Gastrocnemius medialis (tissue), 4 donors: Measurements from ENCODE around the gene GPN3. TPM values are rescaled to one million over a fixed set of nuclear protein-coding genes. Genes with fewer than 3 reads are reported as not detected.
A peak's percentile ranks its signal among the peaks of the same experiment; 100 is the strongest.

ENCODE experiments used
- ATAC-seq, 2 donors: fragments of 150-250 bp; one replicate each; pipeline ENCODE4 v1.9.1; 2016
- DNase-seq, 2 donors: peaks; one replicate each; pipeline ENCODE4 v3.0.0-alpha.2; 2019
- H3K27ac ChIP-seq, 4 donors: fragments of 200-600 bp; sonication (generic); 1 replicate in 1 of 4; 2 replicates in 3 of 4; pipeline ENCODE4 v1.5.1; 2016 to 2018; ENCODE audit warnings: mild to moderate bottlenecking in 2 of 4, moderate library complexity in 1 of 4
- H3K27me3 ChIP-seq, 3 donors: fragments of 200-600 bp; sonication (generic) in 2 of 3; 1 replicate in 1 of 3; 2 replicates in 2 of 3; pipeline versions ENCODE4 v1.5.1 to v1.6.0; 2016 to 2019; ENCODE audit warnings: mild to moderate bottlenecking in 1 of 3, moderate library complexity in 1 of 3
- H3K36me3 ChIP-seq, 2 donors: fragments of 200-600 bp; sonication (generic) in 1 of 2; one replicate each; pipeline ENCODE4 v1.5.1; 2017 to 2018
- H3K4me1 ChIP-seq, 2 donors: fragments of 200-600 bp; sonication (generic) in 1 of 2; one replicate each; pipeline ENCODE4 v1.5.1; 2016 to 2017; ENCODE audit warnings: mild to moderate bottlenecking in 2 of 2
- H3K4me3 ChIP-seq, 4 donors: fragments of 200-600 bp; sonication (generic) in 3 of 4; 1 replicate in 1 of 4; 2 replicates in 3 of 4; pipeline ENCODE4 v1.5.1; 2016 to 2019; ENCODE audit warnings: mild to moderate bottlenecking in 2 of 4
- H3K9me3 ChIP-seq, 3 donors: fragments of 200-600 bp; sonication (generic) in 2 of 3; 1 replicate in 1 of 3; 2 replicates in 2 of 3; pipeline ENCODE4 v1.5.1; 2016 to 2019
- POLR2A ChIP-seq, 2 donors: fragments of 450-650 bp; IDR thresholded peaks; one replicate each; pipeline ENCODE4 v1.6.1; 2017; ENCODE audit warnings: antibody characterized with exemption in 2 of 2, mild to moderate bottlenecking in 2 of 2, moderate library complexity in 2 of 2
- in situ Hi-C, 4 donors: fragments of 200-750 bp; cut with MboI; loops; one replicate each; pipeline versions ENCODE4 v1.15.0 to v1.8.0; 2017; ENCODE audit warnings: low sequenced_read_pairs in 4 of 4
- intact Hi-C: fragments of 100-400 bp; cut with DNase I; formaldehyde crosslinking; loops from one replicate; pipeline ENCODE4 v1.15.1; 2023; ENCODE audit warnings: low total_unique reads
- total RNA-seq, 4 donors: library from RNA; depleted of rRNA; stranded (reverse); fragments of >200 nt; gene quantifications; one replicate each; pipeline versions ENCODE4 v1.1.0 to v1.2.3, GENCODE V29; 2016
- TF ChIP-seq, protein P1 (sequence below), 5 experiments: fragments of 450-650 bp in 3 of 5; fragments of 200-600 bp in 2 of 5; sonication (generic) in 2 of 5; IDR thresholded peaks in 4 of 5; conservative IDR thresholded peaks in 1 of 5; 1 replicate in 4 of 5; 2 replicates in 1 of 5; pipeline ENCODE4 v1.5.1; 2016 to 2019; ENCODE audit warnings: antibody characterized with exemption in 5 of 5, mild to moderate bottlenecking in 3 of 5, moderate library complexity in 3 of 5

Gene GPN3
- total RNA-seq, 4 donors from 2014 or later = 18.4 to 26.8 (median 24.6) TPM

GRCh38 chr12:110508071-110508586 is 40.1 kb upstream of the GPN3 start:
- no peak overlapping the region for H3K4me3 ChIP-seq
- no peak for TF ChIP-seq POLR2A (IDR thresholded peaks at IDR 0.05)
- no peaks in the 10 kb centered on the region for H3K27me3 ChIP-seq
- no peak overlapping the region for H3K27ac ChIP-seq
- in situ Hi-C loops (loop anchor here in 1 of 4 donors (10.0 kb wide), 1 partner anchor 53 kb away; the partner anchor contains the start of gene ARPC3), intact Hi-C loops (no loop called here)
- H3K4me1 ChIP-seq = no peaks in the 10 kb centered on the region
- H3K36me3 ChIP-seq = no peaks in the 10 kb centered on the region
- no peak for ATAC-seq
- no peaks in the 10 kb centered on the region for H3K9me3 ChIP-seq
- no peak for DNase-seq

DNA sequence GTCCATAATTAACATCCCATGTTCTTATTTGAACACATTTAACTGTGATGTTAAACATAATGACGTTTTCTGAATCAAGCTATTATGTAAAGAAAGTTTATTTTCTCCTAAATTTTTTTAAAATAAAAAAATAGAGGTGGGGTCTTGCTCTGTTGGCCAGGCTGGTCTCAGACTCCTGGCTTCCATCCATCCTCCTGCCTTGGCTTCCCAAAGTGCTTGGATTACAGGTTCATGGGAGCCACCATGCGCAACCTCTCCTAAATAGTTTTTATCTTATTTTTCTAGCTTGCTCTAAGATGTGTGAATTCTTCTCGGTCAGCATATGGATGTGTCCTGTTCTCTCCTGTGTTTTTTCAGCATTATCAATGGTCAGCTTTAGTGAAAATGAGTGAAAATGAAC is 37.3 kb upstream of the GPN3 start:
- Histone ChIP-seq H3K27me3 (no peaks in the 10 kb centered on the region), H3K4me1 (peaks cover 12 to 13% of the 10 kb centered on the region in 2 donors), H3K27ac (no peak overlapping the region), H3K9me3 (no peaks in the 10 kb centered on the region), H3K36me3 (no peaks in the 10 kb centered on the region), H3K4me3 (no peak overlapping the region)
- intact Hi-C loops (no loop called here), in situ Hi-C loops (loop anchor here in 1 of 4 donors (10.0 kb wide), 1 partner anchor 51 kb away; the partner anchor contains the start of gene ARPC3)
- TF ChIP-seq, protein P1, sequence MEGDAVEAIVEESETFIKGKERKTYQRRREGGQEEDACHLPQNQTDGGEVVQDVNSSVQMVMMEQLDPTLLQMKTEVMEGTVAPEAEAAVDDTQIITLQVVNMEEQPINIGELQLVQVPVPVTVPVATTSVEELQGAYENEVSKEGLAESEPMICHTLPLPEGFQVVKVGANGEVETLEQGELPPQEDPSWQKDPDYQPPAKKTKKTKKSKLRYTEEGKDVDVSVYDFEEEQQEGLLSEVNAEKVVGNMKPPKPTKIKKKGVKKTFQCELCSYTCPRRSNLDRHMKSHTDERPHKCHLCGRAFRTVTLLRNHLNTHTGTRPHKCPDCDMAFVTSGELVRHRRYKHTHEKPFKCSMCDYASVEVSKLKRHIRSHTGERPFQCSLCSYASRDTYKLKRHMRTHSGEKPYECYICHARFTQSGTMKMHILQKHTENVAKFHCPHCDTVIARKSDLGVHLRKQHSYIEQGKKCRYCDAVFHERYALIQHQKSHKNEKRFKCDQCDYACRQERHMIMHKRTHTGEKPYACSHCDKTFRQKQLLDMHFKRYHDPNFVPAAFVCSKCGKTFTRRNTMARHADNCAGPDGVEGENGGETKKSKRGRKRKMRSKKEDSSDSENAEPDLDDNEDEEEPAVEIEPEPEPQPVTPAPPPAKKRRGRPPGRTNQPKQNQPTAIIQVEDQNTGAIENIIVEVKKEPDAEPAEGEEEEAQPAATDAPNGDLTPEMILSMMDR (IDR thresholded peaks at IDR 0.05 in 4 of 5, conservative IDR thresholded peaks at IDR 0.05 in 1 of 5) = no peak
- TF ChIP-seq POLR2A (IDR thresholded peaks at IDR 0.05) = no peak
- DNase-seq (no peak), ATAC-seq (no peak)

DNA sequence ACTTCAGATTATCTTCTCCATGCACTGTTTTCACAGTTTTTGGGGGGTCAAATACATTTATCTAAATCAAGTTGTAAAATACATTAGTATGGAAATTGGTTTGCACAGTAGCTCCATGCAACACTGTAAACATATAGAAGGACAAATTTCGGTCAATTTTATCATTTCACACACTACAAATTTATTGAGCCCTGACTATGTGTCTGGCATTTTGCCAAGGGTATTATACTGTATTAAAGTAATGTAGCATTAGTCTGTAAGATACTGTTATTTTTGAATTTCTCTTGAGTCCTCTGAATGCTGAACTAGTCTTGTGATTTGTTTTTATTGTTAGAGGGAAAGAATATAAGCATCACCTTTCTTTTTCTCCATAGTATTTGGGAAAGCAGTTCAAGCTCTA is 35.4 kb upstream of the GPN3 start:
- no peaks in the 10 kb centered on the region for H3K9me3 ChIP-seq
- TF ChIP-seq POLR2A (IDR thresholded peaks at IDR 0.05) = no peak
- TF ChIP-seq, protein P1 (IDR thresholded peaks at IDR 0.05 in 4 of 5, conservative IDR thresholded peaks at IDR 0.05 in 1 of 5) = no peak
- peaks cover 30 to 32% of the 10 kb centered on the region in 2 donors for H3K4me1 ChIP-seq
- DNase-seq (no peak), ATAC-seq (no peak)
- no peak overlapping the region for H3K27ac ChIP-seq
- intact Hi-C loops (loop anchor here (2.0 to 5.0 kb wide), 3 partner anchors 39 to 239 kb away; partner anchors contain the start of genes PPP1CC and TCTN1), in situ Hi-C loops (loop anchor here in 2 of 4 donors (5.0 to 10.0 kb wide), 2 partner anchors 36 to 49 kb away; partner anchors contain the start of genes ARPC3 (in 1 of the 2), FAM216A (in 1 of the 2) and GPN3 (in 1 of the 2))
- no peak overlapping the region for H3K4me3 ChIP-seq
- no peaks in the 10 kb centered on the region for H3K36me3 ChIP-seq
- H3K27me3 ChIP-seq = no peaks in the 10 kb centered on the region

DNA sequence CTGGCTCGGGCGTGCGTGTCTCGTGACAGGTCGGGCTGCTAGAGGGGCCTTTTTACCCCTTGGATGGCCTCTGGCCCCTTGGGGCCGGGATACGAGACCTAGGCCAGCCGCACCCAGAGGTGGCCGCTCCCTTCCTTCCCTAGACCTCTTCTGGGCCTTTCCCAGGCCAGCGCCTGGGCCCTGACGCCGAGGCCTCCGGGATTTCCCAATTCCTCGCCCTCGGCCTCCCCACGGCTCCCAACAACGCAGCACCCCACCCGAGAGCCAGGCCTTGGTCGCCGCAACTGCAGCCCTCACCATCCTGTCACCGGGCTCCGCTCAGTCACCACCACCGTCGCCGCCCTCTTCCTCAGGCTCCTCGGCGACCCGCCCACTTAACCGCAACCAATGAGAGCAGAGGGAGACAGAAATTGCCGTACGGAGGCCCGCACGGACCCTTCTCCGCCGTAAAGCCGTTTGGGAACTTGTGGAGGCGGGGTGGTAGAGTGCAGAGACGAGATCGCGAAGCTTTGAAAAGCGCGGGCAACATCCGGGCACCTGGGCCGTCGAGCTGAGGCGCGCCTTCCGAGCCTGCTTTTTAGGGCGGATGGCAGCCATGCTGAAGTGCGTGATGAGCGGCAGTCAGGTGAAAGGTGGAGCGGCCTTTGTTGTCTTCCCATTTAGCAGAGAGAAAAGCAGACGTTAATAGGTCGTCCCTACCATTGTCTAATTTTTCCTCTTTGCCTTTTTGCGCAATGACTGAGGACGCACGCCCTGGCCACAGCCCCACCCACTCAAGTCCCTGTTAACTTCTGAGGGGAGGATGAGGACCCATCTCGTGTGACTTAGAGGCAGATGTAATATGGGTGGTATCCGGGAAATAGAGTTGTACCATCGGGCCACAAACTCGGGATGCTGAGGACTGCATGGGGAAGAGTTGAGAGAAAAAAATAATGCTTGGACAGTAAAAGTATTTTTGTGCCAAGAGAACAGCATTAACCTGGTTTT is 34.0 kb upstream of the GPN3 start, which contains the start of the genes RAD9B and VPS29:
Gene RAD9B (plus strand): TSS at position 580 of the 987 bp plus-strand sequence. CDS start 7 bp downstream, at position 587.
Gene VPS29 (minus strand): TSS at position 360 of the 987 bp plus-strand sequence. CDS start 60 bp downstream, at position 300.
- H3K27me3 ChIP-seq = no peaks in the 10 kb centered on the region
- peak within 1 kb of the TSS; percentile 95 to 98 (median 97) for H3K27ac ChIP-seq
- TF ChIP-seq, protein P1 (IDR thresholded peaks at IDR 0.05 in 4 of 5, conservative IDR thresholded peaks at IDR 0.05 in 1 of 5) = no peak
- TF ChIP-seq POLR2A (IDR thresholded peaks at IDR 0.05) = peak; percentile 95 to 97
- H3K36me3 ChIP-seq = no peaks in the 10 kb centered on the region
- in situ Hi-C loops (loop anchor here in 2 of 4 donors (5.0 to 10.0 kb wide), 2 partner anchors 35 to 47 kb away; partner anchors contain the start of genes ARPC3 (in 1 of the 2), FAM216A (in 1 of the 2) and GPN3 (in 1 of the 2)), intact Hi-C loops (loop anchor here (1.0 to 5.0 kb wide), 5 partner anchors 34 to 240 kb away; partner anchors contain the start of genes ARPC3, FAM216A, GPN3 and PPP1CC)
- peak; percentile 98 for DNase-seq
- peak; percentile 91 to 94 for ATAC-seq
- peak within 1 kb of the TSS; percentile 86 to 99 (median 90) for H3K4me3 ChIP-seq
- no peaks in the 10 kb centered on the region for H3K9me3 ChIP-seq
- H3K4me1 ChIP-seq = peaks cover 36 to 40% of the 10 kb centered on the region in 2 donors
